Uterus (tissue), 2 donors: ENCODE results near the gene CTCF.

Experiments
- POLR2A ChIP-seq, 2 donors: fragments of 450-650 bp; IDR thresholded peaks; one replicate each; pipeline ENCODE4 v1.6.1; 2016; ENCODE audit warnings: antibody characterized with exemption in 2 of 2, mild to moderate bottlenecking in 1 of 2, moderate library complexity in 1 of 2
- TF ChIP-seq, protein P1 (sequence below), 4 experiments: fragments of 200-600 bp in 2 of 4; fragments of 450-650 bp in 2 of 4; sonication (generic) in 2 of 4; IDR thresholded peaks; one replicate each; pipeline ENCODE4 v1.5.1; 2016 to 2019; ENCODE audit warnings: antibody characterized with exemption in 4 of 4, mild to moderate bottlenecking in 2 of 4, moderate library complexity in 1 of 4

GRCh38 chr16:67644038-67644437 is 81.7 kb downstream of the CTCF start:
- TF ChIP-seq, protein P1, sequence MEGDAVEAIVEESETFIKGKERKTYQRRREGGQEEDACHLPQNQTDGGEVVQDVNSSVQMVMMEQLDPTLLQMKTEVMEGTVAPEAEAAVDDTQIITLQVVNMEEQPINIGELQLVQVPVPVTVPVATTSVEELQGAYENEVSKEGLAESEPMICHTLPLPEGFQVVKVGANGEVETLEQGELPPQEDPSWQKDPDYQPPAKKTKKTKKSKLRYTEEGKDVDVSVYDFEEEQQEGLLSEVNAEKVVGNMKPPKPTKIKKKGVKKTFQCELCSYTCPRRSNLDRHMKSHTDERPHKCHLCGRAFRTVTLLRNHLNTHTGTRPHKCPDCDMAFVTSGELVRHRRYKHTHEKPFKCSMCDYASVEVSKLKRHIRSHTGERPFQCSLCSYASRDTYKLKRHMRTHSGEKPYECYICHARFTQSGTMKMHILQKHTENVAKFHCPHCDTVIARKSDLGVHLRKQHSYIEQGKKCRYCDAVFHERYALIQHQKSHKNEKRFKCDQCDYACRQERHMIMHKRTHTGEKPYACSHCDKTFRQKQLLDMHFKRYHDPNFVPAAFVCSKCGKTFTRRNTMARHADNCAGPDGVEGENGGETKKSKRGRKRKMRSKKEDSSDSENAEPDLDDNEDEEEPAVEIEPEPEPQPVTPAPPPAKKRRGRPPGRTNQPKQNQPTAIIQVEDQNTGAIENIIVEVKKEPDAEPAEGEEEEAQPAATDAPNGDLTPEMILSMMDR (IDR thresholded peaks at IDR 0.05) = no peak
- no peak for TF ChIP-seq POLR2A (IDR thresholded peaks at IDR 0.05)
